Activated CD4-positive, alpha-beta T cell treated with anti-CD3 and anti-CD28 coated beads for 24 hours (primary cell): Measurements from ENCODE around the gene FIGNL2.

Experiments used
- DNase-seq, 2 donors: peaks; one replicate each; pipeline ENCODE4 v3.0.0-alpha.2; 2020; ENCODE audit warnings: low read depth in 2 of 2

The FIGNL2 gene

DNA sequence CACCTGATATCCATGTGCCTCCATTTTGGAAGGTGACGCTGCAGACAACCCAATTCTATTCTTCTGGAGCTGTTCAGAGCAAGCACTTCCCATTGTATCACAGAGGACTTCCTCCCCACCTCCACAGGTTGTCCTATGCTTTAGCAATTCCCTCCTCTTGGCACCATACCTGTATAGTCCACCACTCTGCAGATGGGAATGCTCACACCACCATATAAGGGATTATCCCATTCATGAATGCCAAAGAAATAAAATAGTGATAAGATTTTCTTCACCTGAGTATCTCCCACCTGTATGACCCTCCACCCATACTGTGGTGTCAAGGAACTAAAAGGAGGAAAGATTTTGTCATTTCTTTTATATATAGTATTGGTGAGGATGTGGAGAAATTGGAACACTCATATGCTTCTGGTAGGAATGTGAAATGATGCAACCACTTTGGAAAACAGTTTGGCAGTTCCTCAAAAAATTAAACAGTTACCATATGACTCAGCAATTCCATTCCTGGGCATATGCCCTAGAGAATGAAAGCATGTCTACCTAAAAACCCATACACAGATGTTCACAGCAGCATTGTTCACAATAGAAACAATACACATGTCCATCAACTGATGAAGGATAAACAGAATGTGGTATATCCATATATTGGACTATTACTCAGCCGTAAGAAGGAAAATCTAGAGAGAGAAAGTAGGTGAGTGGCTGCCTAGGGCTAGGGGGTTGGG, 75.2 kb downstream of the FIGNL2 start:
- no peak for DNase-seq

DNA sequence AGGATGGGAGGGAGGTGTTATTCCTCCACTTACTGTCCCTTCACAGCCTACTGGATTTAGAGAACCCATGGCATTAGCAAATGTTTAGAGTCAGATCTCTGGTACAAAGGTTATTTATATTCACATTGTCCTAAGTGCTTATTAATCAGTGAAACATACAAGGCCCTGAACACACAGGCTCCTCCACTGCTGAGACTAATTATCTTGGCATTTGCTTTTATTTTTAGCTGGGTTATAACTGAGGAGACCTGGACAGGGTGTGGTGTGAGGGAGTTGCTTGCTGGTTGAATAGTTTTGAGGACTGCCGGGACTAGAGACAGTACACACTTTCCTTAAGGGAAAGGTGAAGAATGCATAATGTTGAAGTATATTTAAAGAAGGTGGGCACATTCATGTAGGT, 77.5 kb downstream of the FIGNL2 start:
- no peak for DNase-seq
